DOHH2 (cell line): ENCODE data around the gene ZNF335.

ENCODE experiments used
- H3F3A ChIP-seq: fragments of 200-600 bp; sonication (generic), shearing (Covaris generic); 2 replicates; pipeline ENCODE4 v1.6.0; 2016; ENCODE audit warnings: antibody characterized with exemption, mild to moderate bottlenecking; ENCODE audit not compliant: control insufficient read depth, insufficient read depth
- H3K27ac ChIP-seq: fragments of 200-600 bp; sonication (generic); 2 replicates; pipeline ENCODE4 v1.5.1; 2014; ENCODE audit warnings: low read depth, mild to moderate bottlenecking, low read length, moderate library complexity
- H3K27me3 ChIP-seq: fragments of 200-600 bp; sonication (generic); 2 replicates; pipeline ENCODE4 v1.6.1; 2014; ENCODE audit warnings: mild to moderate bottlenecking, low read length, mixed read lengths; ENCODE audit not compliant: control insufficient read depth
- H3K36me3 ChIP-seq: fragments of 200-600 bp; sonication (generic); 2 replicates; pipeline ENCODE4 v1.6.1; 2014; ENCODE audit warnings: mild to moderate bottlenecking, low read length, moderate library complexity, mixed read lengths; ENCODE audit not compliant: control insufficient read depth
- H3K4me1 ChIP-seq: fragments of 200-600 bp; sonication (generic); 2 replicates; pipeline ENCODE4 v1.6.1; 2014; ENCODE audit warnings: mild to moderate bottlenecking, low read length, mixed read lengths; ENCODE audit not compliant: control insufficient read depth
- H3K4me2 ChIP-seq: fragments of 200-600 bp; sonication (generic); 2 replicates; pipeline ENCODE4 v1.6.0; 2014; ENCODE audit warnings: mild to moderate bottlenecking, low read length, moderate library complexity
- H3K4me3 ChIP-seq: fragments of 200-600 bp; sonication (generic); 2 replicates; pipeline ENCODE4 v1.5.1; 2014; ENCODE audit warnings: mild to moderate bottlenecking, low read length, mixed read lengths
- H3K79me2 ChIP-seq: fragments of 200-600 bp; sonication (generic); 2 replicates; pipeline ENCODE4 v1.6.1; 2014; ENCODE audit warnings: mild to moderate bottlenecking, low read length, mixed read lengths; ENCODE audit not compliant: control insufficient read depth
- H3K9me2 ChIP-seq: fragments of 200-600 bp; sonication (generic); replicated peaks from 2 replicates; pipeline ENCODE4 v1.6.1; 2014; ENCODE audit warnings: mild to moderate bottlenecking, low read length, mixed read lengths; ENCODE audit not compliant: control insufficient read depth
- H3K9me3 ChIP-seq: fragments of 200-600 bp; sonication (generic); 2 replicates; pipeline ENCODE4 v1.6.1; 2014; ENCODE audit warnings: antibody characterized with exemption, low read length, mixed read lengths; ENCODE audit not compliant: control insufficient read depth, insufficient read depth
- H4K20me1 ChIP-seq: fragments of 200-600 bp; sonication (generic); 2 replicates; pipeline ENCODE4 v1.6.0; 2014; ENCODE audit warnings: low read depth, mild to moderate bottlenecking, antibody characterized with exemption, low read length, moderate library complexity; ENCODE audit not compliant: control insufficient read depth, insufficient read depth
- CTCF ChIP-seq: fragments of 200-600 bp; sonication (generic); IDR thresholded peaks from one replicate; pipeline ENCODE4 v1.5.1; 2014; ENCODE audit warnings: antibody characterized with exemption, mild to moderate bottlenecking, low read depth, low read length; ENCODE audit not compliant: poor library complexity, severe bottlenecking
- EZH2phosphoT487 ChIP-seq: fragments of 200-600 bp; sonication (generic); IDR thresholded peaks from 2 replicates; pipeline ENCODE4 v1.6.1; 2017; ENCODE audit warnings: borderline replicate concordance, mild to moderate bottlenecking, antibody characterized with exemption, low read length, moderate library complexity, mixed read lengths

The ZNF335 gene

GRCh38 chr20:45935416-45936046 is 36.5 kb downstream of the ZNF335 start:
- Histone ChIP-seq H3K4me1 (peaks cover 14% of the 10 kb centered on the region), H3K36me3 (peaks cover 50% of the 10 kb centered on the region), H3K9me3 (no peaks in the 10 kb centered on the region), H3K9me2 (no peaks in the 10 kb centered on the region), H3K27me3 (no peaks in the 10 kb centered on the region), H3K79me2 (peaks cover 49% of the 10 kb centered on the region), H3K4me3 (peak overlapping the region; percentile 81), H4K20me1 (peaks cover 4% of the 10 kb centered on the region; the same call in 1 of the 2 replicates), H3F3A (no peaks in the 10 kb centered on the region; the same call in 1 of the 2 replicates), H3K4me2 (peak overlapping the region; percentile 91), H3K27ac (peak overlapping the region; percentile 49)
- TF ChIP-seq CTCF (no peak), EZH2phosphoT487 (no peak)

GRCh38 chr20:45934586-45935415 is 37.2 kb downstream of the ZNF335 start, which contains the start of gene PCIF1:
Gene PCIF1, plus strand, starts transcription at chr20:45934683. Its CDS starts 4,317 bp downstream, at chr20:45939000.
- Histone ChIP-seq H3K4me3 (peak within 1 kb of the TSS; percentile 81), H3K79me2 (peaks cover 49% of the 10 kb centered on the region), H3F3A (no peaks in the 10 kb centered on the region; the same call in 1 of the 2 replicates), H3K36me3 (peaks cover 42% of the 10 kb centered on the region), H3K4me2 (peak within 1 kb of the TSS; percentile 92), H3K9me2 (no peaks in the 10 kb centered on the region), H3K27ac (peak within 1 kb of the TSS; percentile 73), H3K4me1 (peaks cover 14% of the 10 kb centered on the region), H3K9me3 (no peaks in the 10 kb centered on the region), H3K27me3 (no peaks in the 10 kb centered on the region), H4K20me1 (peaks cover 4% of the 10 kb centered on the region; the same call in 1 of the 2 replicates)
- TF ChIP-seq CTCF (no peak), EZH2phosphoT487 (no peak)

- peaks cover 4% of the 10 kb centered on the region; the same call in 1 of the 2 replicates for H4K20me1 ChIP-seq
- no peaks in the 10 kb centered on the region for H3K9me3 ChIP-seq
- peaks cover 35% of the 10 kb centered on the region for H3K36me3 ChIP-seq
- TF ChIP-seq CTCF = no peak
- TF ChIP-seq EZH2phosphoT487 = no peak
- H3K79me2 ChIP-seq = peaks cover 49% of the 10 kb centered on the region
- peak overlapping the region; percentile 81 for H3K4me3 ChIP-seq
- no peaks in the 10 kb centered on the region for H3K9me2 ChIP-seq
- no peaks in the 10 kb centered on the region for H3K27me3 ChIP-seq
- peak overlapping the region; percentile 73 for H3K27ac ChIP-seq
- peaks cover 14% of the 10 kb centered on the region for H3K4me1 ChIP-seq
- peak overlapping the region; percentile 92 for H3K4me2 ChIP-seq
- no peaks in the 10 kb centered on the region; the same call in 1 of the 2 replicates for H3F3A ChIP-seq
Observed at GRCh38 chr20:45934046-45934585, 37.9 kb downstream of the ZNF335 start.
